Measurements from ENCODE around the gene DTX3L.

The DTX3L gene

DNA sequence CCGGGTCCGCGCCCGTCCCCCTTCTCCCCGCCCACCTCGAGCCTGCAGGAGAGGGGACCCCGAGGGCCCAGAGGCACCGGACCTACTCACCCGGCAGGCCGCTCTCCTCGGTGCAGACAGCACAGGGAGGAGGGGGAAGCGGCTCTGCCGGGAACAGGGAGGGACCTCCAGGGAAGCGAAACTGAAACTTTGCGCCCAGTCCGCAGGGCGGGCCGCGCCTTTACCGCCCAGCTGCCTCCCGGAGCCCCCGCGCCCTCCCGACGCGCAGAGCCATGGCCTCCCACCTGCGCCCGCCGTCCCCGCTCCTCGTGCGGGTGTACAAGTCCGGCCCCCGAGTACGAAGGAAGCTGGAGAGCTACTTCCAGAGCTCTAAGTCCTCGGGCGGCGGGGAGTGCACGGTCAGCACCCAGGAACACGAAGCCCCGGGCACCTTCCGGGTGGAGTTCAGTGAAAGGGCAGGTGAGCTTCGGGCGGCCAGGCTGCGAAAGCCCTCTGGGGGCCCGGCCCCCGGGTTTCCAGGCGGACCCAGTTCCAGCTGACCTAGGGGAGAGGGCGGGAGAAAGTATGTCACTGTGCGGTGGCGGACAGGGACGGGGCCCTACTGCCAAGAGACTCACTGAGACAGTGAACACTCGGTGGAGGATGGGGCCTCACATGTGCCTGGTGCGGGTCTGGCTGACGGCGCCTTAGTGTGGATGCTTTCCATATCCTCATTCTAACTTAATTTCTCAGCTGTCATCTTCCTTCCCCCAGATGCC is at the start of gene DTX3L, which contains the start of gene PARP9:
Gene DTX3L, plus strand, starts transcription at position 184 of the 758 bp plus-strand sequence. Its CDS starts 89 bp downstream, at position 273.
Gene PARP9, minus strand, starts transcription at position 146 of the 758 bp plus-strand sequence. CDS start 4,680 bp downstream, outside the sequence.
- peaks cover 37% of the 10 kb centered on the region for H3K36me3 ChIP-seq
- peak within 1 kb of the TSS; percentile 93 for H3K27ac ChIP-seq
- H3K4me3 ChIP-seq, result peak within 1 kb of the TSS; percentile 87
- no peaks in the 10 kb centered on the region for H3K9me3 ChIP-seq
- no peaks in the 10 kb centered on the region for H3K27me3 ChIP-seq
- H4K20me1 ChIP-seq, result no peaks in the 10 kb centered on the region
- TF ChIP-seq Cebpa-rat (IDR thresholded peaks at IDR 0.05), result no peak
- peak within 1 kb of the TSS; percentile 91 for H3K9ac ChIP-seq
- peak within 1 kb of the TSS; percentile 93 for H3K4me2 ChIP-seq
- peaks cover 70% of the 10 kb centered on the region for H3K4me1 ChIP-seq

DNA sequence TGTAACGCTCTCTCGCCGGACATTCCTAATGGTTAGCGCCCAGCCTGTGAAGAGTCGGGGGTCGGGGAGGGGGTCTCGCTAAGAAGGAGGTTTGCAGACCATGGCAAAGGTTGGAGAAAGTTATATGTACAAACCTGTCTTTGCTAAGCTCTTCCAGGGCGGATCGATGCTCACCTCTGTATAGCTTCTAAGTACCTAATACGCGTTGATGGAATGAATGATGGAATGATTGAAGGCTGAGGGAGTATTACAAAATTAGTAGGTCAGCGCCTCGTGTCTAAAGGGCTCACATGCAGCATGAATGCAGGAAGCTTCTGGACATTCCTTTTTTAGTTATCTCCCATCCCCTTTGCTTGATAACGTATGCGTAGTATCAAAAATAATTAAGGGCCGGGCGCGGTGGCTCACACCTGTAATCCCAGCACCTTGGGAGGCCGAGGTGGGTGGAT is 49.1 kb upstream of the DTX3L start:
- Histone ChIP-seq H3K9me3 (peaks cover 5% of the 10 kb centered on the region; the same call in 1 of the 2 replicates), H3K4me1 (peaks cover 58% of the 10 kb centered on the region), H3K27ac (peak overlapping the region; percentile 98), H3K36me3 (peaks cover 5% of the 10 kb centered on the region; the same call in 1 of the 2 replicates), H3K4me2 (peak overlapping the region; percentile 90), H4K20me1 (peaks cover 41% of the 10 kb centered on the region), H3K9ac (peak overlapping the region; percentile 97), H3K27me3 (no peaks in the 10 kb centered on the region), H3K4me3 (peak overlapping the region; percentile 88)
- TF ChIP-seq Cebpa-rat (IDR thresholded peaks at IDR 0.05), result no peak

DNA sequence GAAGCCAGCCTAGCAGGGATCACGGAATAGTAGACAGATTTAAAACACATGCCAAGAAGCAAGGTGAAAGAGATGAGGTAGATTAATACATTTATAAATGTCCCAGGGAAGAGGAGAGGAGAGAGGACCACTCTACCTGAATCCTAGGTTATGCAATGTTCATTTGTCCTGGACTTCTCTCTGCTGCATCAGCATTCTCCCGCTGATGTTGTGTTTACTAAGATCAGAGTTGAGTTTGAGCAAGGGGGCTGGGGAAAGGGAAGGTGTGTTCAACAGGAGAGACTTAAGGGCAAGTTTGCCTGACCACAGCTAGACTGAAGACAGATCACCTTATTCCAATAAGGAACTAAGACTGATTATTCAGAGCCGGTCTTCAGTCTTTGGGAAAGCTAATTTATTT is 48.3 kb upstream of the DTX3L start:
- Histone ChIP-seq H3K27me3 (no peaks in the 10 kb centered on the region), H3K36me3 (peaks cover 3% of the 10 kb centered on the region; the same call in 1 of the 2 replicates), H3K9ac (no peak overlapping the region), H3K4me3 (no peak overlapping the region), H3K4me2 (no peak overlapping the region), H3K27ac (no peak overlapping the region), H4K20me1 (peaks cover 33% of the 10 kb centered on the region), H3K4me1 (peaks cover 59% of the 10 kb centered on the region), H3K9me3 (no peaks in the 10 kb centered on the region)
- no peak for TF ChIP-seq Cebpa-rat (IDR thresholded peaks at IDR 0.05)

DNA sequence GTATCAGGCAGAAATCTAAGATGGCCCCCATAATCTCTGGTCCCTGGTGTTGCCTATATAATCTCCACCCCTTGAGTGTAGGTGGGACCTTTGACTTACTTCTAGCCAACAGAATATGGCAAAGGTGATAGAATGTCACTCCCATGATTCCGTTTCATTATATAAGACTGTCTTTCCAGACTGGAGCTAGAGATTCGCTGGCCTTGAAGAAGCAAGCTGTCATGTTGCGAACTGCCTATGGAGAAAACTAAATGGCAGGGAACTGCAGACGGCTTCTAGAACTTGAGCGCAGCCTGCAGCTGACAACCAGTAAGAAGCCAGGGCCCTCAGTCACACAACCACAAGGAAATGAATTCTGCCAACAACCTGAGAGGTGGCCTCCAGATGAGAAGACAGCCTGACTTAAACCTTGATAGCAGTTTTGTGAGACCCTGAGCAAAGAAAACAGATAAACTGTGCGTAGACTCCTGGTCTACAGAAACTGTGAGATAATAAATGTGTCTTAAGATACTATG is 47.2 kb upstream of the DTX3L start:
- Histone ChIP-seq H3K27me3 (no peaks in the 10 kb centered on the region), H4K20me1 (peaks cover 22% of the 10 kb centered on the region), H3K27ac (no peak overlapping the region), H3K9ac (no peak overlapping the region), H3K9me3 (no peaks in the 10 kb centered on the region), H3K4me3 (no peak overlapping the region), H3K4me2 (no peak overlapping the region), H3K4me1 (peaks cover 53% of the 10 kb centered on the region), H3K36me3 (no peaks in the 10 kb centered on the region)
- no peak for TF ChIP-seq Cebpa-rat (IDR thresholded peaks at IDR 0.05)

DNA sequence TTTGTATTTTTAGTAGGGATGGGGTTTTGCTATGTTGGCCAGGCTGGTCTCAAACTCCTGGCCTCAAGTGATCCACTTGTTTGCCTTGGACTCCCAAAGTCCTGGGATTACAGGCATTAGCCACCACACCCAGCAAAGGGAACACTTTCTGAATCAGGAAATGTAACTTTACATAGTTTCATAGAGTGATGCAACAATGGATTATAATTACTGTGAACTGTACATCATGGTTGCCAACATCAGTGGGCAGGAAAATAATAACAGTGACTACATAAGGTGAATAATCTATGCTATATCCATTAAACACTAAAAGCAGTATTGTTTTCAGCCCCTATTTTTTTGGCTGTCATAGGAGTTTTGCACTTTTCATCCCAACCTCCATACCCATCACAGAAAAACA is 44.4 kb upstream of the DTX3L start:
- no peak overlapping the region for H3K9ac ChIP-seq
- TF ChIP-seq Cebpa-rat (IDR thresholded peaks at IDR 0.05), result no peak
- no peaks in the 10 kb centered on the region for H3K27me3 ChIP-seq
- no peak overlapping the region for H3K4me2 ChIP-seq
- H3K4me3 ChIP-seq, result no peak overlapping the region
- no peaks in the 10 kb centered on the region for H3K9me3 ChIP-seq
- H3K27ac ChIP-seq, result peak overlapping the region; percentile 30; the same call in 1 of the 2 replicates
- no peaks in the 10 kb centered on the region for H3K36me3 ChIP-seq
- H4K20me1 ChIP-seq, result no peaks in the 10 kb centered on the region
- peaks cover 33% of the 10 kb centered on the region for H3K4me1 ChIP-seq

DNA sequence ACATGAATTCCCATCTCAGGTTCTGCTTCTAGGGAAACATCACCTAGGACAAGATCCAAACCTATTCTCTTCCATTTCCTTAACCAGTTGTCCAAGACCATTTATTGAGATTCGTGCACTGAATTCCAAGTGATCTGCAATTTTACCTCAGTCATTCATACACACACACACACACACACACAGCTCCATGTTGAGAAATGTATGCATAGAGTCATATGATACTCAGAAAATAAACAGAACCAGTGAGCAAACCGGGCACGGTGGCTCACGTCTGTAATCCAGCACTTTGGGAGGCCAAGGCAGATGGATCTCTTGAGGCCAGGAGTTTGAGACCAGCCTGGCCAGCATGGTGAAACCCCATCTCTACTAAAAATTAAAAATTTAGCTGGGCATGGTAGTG is 43.3 kb upstream of the DTX3L start:
- Histone ChIP-seq H3K27me3 (no peaks in the 10 kb centered on the region), H3K9me3 (no peaks in the 10 kb centered on the region), H4K20me1 (no peaks in the 10 kb centered on the region), H3K9ac (no peak overlapping the region), H3K27ac (no peak overlapping the region), H3K36me3 (no peaks in the 10 kb centered on the region), H3K4me2 (no peak overlapping the region), H3K4me1 (peaks cover 28% of the 10 kb centered on the region), H3K4me3 (no peak overlapping the region)
- TF ChIP-seq Cebpa-rat (IDR thresholded peaks at IDR 0.05), result no peak

DNA sequence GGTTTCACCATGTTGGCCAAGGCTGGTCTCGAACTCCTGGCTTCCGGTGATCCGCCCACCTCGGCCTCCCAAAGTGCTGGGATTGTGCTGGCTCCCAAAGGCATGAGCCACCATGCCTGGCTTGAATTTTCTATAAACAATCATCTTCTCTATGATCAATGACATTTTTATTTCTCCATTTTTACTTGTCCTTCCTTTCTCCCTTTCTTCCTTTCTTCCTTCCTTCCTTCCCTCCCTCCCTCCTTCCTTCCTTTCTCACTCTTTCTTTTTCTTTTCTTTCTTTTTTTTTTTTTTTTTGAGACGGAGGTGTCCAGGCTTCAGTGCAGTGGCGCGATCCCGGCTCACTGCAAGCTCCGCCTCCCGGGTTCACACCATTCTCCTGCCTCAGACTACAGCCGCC is 40.8 kb upstream of the DTX3L start:
- H4K20me1 ChIP-seq, result no peaks in the 10 kb centered on the region
- peaks cover 9% of the 10 kb centered on the region; the same call in 1 of the 2 replicates for H3K36me3 ChIP-seq
- no peaks in the 10 kb centered on the region for H3K9me3 ChIP-seq
- H3K27me3 ChIP-seq, result no peaks in the 10 kb centered on the region
- H3K4me3 ChIP-seq, result no peak overlapping the region
- H3K9ac ChIP-seq, result no peak overlapping the region
- peaks cover 18% of the 10 kb centered on the region for H3K4me1 ChIP-seq
- no peak overlapping the region for H3K27ac ChIP-seq
- H3K4me2 ChIP-seq, result no peak overlapping the region
- TF ChIP-seq Cebpa-rat (IDR thresholded peaks at IDR 0.05), result no peak

DNA sequence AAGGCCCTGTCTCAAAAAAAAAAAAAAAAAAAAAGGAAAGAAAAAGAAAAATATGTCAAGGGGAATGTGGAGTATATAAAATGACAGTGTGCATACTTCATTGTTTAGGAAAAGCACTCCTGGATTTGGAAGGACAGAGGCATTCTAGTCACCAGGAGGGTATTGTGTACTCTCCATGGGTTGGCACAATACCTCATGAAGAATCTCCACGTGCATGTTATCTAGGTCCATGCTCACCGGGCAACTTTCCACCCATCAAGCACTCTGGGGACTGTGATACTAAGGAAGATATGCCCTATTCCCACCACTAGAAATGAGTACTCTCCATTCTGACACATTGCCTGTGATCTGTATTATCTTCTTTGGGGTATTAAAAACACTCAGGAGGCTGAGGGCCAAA is 34.0 kb upstream of the DTX3L start:
- no peak overlapping the region for H3K27ac ChIP-seq
- no peaks in the 10 kb centered on the region for H3K9me3 ChIP-seq
- no peak overlapping the region for H3K9ac ChIP-seq
- no peaks in the 10 kb centered on the region for H3K4me1 ChIP-seq
- peaks cover 58% of the 10 kb centered on the region for H3K36me3 ChIP-seq
- no peak overlapping the region for H3K4me3 ChIP-seq
- no peak overlapping the region for H3K4me2 ChIP-seq
- H4K20me1 ChIP-seq, result no peaks in the 10 kb centered on the region
- H3K27me3 ChIP-seq, result no peaks in the 10 kb centered on the region
- no peak for TF ChIP-seq Cebpa-rat (IDR thresholded peaks at IDR 0.05)

DNA sequence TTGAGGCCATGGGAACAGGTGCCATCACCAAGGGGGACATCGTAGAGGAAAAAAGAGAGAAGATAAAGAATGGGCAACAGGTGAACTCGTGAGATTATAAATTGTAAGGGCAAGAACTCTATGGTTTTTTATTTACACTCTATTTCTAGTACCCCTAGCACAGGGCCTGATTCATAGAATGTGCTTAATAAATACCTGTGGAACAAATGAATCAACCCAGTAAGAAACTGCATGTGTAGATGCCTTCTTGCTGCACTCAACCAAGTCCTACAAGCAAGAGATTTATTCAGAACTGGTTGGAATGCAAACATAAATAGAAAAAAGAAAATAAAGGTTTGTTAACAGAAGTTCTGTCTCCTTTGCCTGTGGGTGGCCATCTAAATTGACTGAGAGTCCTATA is 30.7 kb upstream of the DTX3L start:
- Histone ChIP-seq H3K4me1 (no peaks in the 10 kb centered on the region), H3K27me3 (no peaks in the 10 kb centered on the region), H3K9ac (no peak overlapping the region), H3K36me3 (peaks cover 63% of the 10 kb centered on the region), H3K9me3 (no peaks in the 10 kb centered on the region), H3K4me2 (no peak overlapping the region), H4K20me1 (no peaks in the 10 kb centered on the region), H3K4me3 (no peak overlapping the region), H3K27ac (no peak overlapping the region)
- TF ChIP-seq Cebpa-rat (IDR thresholded peaks at IDR 0.05), result no peak

DNA sequence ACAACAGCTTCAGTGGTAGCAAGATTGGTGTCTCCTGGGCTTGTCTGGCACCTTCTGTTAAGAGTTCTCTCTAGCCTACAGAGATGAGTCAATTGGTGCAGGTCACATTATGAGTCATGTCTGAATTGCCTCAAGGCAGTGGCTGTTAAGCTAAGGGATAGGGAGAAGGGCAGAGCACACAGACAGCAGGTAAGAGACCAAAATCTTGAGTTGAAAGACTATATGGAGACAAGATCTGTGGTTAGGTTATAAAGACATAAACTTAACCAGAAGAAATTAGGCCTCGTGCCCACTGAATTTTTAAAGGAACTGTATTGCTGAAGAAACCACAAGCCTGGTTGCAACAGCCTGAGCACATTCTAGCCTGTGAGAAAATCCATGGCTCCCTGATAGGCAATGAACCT is 30.2 kb upstream of the DTX3L start:
- no peak overlapping the region for H3K4me3 ChIP-seq
- TF ChIP-seq Cebpa-rat (IDR thresholded peaks at IDR 0.05), result no peak
- no peaks in the 10 kb centered on the region for H4K20me1 ChIP-seq
- no peak overlapping the region for H3K27ac ChIP-seq
- no peak overlapping the region for H3K4me2 ChIP-seq
- no peaks in the 10 kb centered on the region for H3K4me1 ChIP-seq
- H3K9me3 ChIP-seq, result no peaks in the 10 kb centered on the region
- no peak overlapping the region for H3K9ac ChIP-seq
- H3K36me3 ChIP-seq, result peaks cover 63% of the 10 kb centered on the region
- no peaks in the 10 kb centered on the region for H3K27me3 ChIP-seq
